Stimulated activated CD8-positive, alpha-beta memory T cell treated with anti-CD3 and anti-CD28 coated beads, Interleukin-2, amount 100 ng/mL, for 1 hour (primary cell): ENCODE data around the gene RUNX1.
A peak's percentile ranks its signal among the peaks of the same experiment; 100 is the strongest.
"Not testable (repeated sequence)": the region's sequence is repeated elsewhere in the genome, so short reads cannot be mapped to it uniquely, and the experiment has no call there.

Experiments
- DNase-seq, 2 donors: peaks; one replicate each; pipeline ENCODE4 v3.0.0-alpha.2; 2020; ENCODE audit warnings: low read depth in 2 of 2

The RUNX1 gene

GRCh38 chr21:34808569-34809204 is 240.4 kb downstream of the RUNX1 start:
- no peak for DNase-seq

- DNase-seq, result peak; percentile 20 to 34
Measured at GRCh38 chr21:34807881-34808568, 241.1 kb downstream of the RUNX1 start.

GRCh38 chr21:34807146-34807880 is 241.8 kb downstream of the RUNX1 start:
- peak; percentile 39 to 41 for DNase-seq

GRCh38 chr21:34806423-34806822 is 242.7 kb downstream of the RUNX1 start:
- no peak for DNase-seq

GRCh38 chr21:34805157-34805556 is 243.9 kb downstream of the RUNX1 start:
- DNase-seq, result no peak

- DNase-seq, result not testable (repeated sequence)
Measured at GRCh38 chr21:34804584-34804983, 244.5 kb downstream of the RUNX1 start.

- DNase-seq, result no peak
Measured at GRCh38 chr21:34803782-34804370, 245.2 kb downstream of the RUNX1 start.

- no peak for DNase-seq
Measured at GRCh38 chr21:34802180-34802899, 246.8 kb downstream of the RUNX1 start.

GRCh38 chr21:34801519-34802132 is 247.5 kb downstream of the RUNX1 start:
- no peak for DNase-seq

- DNase-seq, result no peak
Measured at GRCh38 chr21:34800797-34801518, 248.1 kb downstream of the RUNX1 start.

- no peak for DNase-seq
Measured at GRCh38 chr21:34799092-34799491, 250.0 kb downstream of the RUNX1 start.

- no peak for DNase-seq
Measured at GRCh38 chr21:34797921-34798535, 251.1 kb downstream of the RUNX1 start.

GRCh38 chr21:34797201-34797525 is 251.9 kb downstream of the RUNX1 start:
- DNase-seq, result no peak

GRCh38 chr21:34796518-34797200 is 252.4 kb downstream of the RUNX1 start:
- no peak for DNase-seq

GRCh38 chr21:34795548-34796180 is 253.4 kb downstream of the RUNX1 start:
- DNase-seq, result no peak

- no peak for DNase-seq
Measured at GRCh38 chr21:34795175-34795547, 253.9 kb downstream of the RUNX1 start.

- no peak for DNase-seq
Measured at GRCh38 chr21:34794686-34795085, 254.4 kb downstream of the RUNX1 start.

GRCh38 chr21:34793471-34793870 is 255.6 kb downstream of the RUNX1 start:
- DNase-seq, result no peak

GRCh38 chr21:34792504-34793089 is 256.5 kb downstream of the RUNX1 start:
- DNase-seq, result no peak
